Measurements from ENCODE around the gene PSMC3IP.

DNA sequence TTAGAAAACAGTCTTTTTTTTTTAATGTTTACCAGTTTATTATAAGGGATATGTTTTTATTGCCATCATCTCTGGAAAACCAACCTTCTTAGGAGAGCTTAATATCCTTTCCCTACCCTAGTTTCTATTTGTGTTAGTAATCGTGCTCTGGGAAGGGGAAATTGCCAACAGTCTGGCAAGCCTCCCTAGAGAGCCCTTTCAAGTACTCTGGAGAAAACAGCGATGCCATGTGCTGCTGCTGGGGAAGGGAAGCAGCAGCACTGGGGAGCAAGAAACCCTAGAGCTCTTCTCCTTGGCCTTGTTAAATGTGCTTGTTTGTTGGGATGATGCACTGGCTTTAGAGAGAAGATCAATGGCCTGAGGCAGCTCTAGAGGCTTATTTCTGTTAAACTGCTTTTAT lies 21.4 kb upstream of the PSMC3IP start:
- TF ChIP-seq EZH2 (IDR thresholded peaks at IDR 0.05), result no peak
- no peak for TF ChIP-seq POLR2AphosphoS5 (IDR thresholded peaks at IDR 0.05; ENCODE audit: borderline replicate concordance, low read depth, low read length)
- TF ChIP-seq FOXP2 (optimal IDR thresholded peaks at IDR 0.05; ENCODE audit: control extremely low read depth, extremely low read length, insufficient read depth), result no peak

Measured in SK-N-MC (cell line).